ENCODE measurements around the gene TEDDM1. TPM values are rescaled to one million over a fixed set of nuclear protein-coding genes. Genes with fewer than 3 reads are reported as not detected.

TEDDM1 gene
- total RNA-seq, 2 donors from 2014 or later, result not detected

GRCh38 chr1:182426442-182427430 lies 26.3 kb upstream of the TEDDM1 start:
- Mint-ChIP-seq H3K4me3 (no peak overlapping the region), H3K36me3 (ENCODE audit: insufficient read depth in 2 of 2) (no peaks in the 10 kb centered on the region), H3K9me3 (no peaks in the 10 kb centered on the region), H3K27ac (no peak overlapping the region), H3K27me3 (ENCODE audit: low read depth) (peaks cover 6% of the 10 kb centered on the region), H3K4me1 (ENCODE audit: low read depth) (peaks cover 36% of the 10 kb centered on the region)
- DNase-seq (no peak), ATAC-seq (replicated peaks in 1 of 2) (no peak)

GRCh38 chr1:182415789-182416188 lies 15.3 kb upstream of the TEDDM1 start:
- DNase-seq, result no peak
- Mint-ChIP-seq H3K27me3 (ENCODE audit: low read depth) (peaks cover 24% of the 10 kb centered on the region), H3K9me3 (no peaks in the 10 kb centered on the region), H3K36me3 (ENCODE audit: insufficient read depth in 2 of 2) (no peaks in the 10 kb centered on the region), H3K4me3 (no peak overlapping the region), H3K4me1 (ENCODE audit: low read depth) (no peaks in the 10 kb centered on the region), H3K27ac (no peak overlapping the region)
- ATAC-seq (replicated peaks in 1 of 2), result peak; percentile 57 to 63

- Mint-ChIP-seq H3K27me3 (ENCODE audit: low read depth) (peaks cover 37% of the 10 kb centered on the region), H3K9me3 (no peaks in the 10 kb centered on the region), H3K4me3 (no peak overlapping the region), H3K27ac (no peak overlapping the region), H3K36me3 (ENCODE audit: insufficient read depth in 2 of 2) (no peaks in the 10 kb centered on the region), H3K4me1 (ENCODE audit: low read depth) (no peaks in the 10 kb centered on the region)
- ATAC-seq (replicated peaks in 1 of 2) (no peak), DNase-seq (no peak)
Observed at GRCh38 chr1:182413969-182414368, 13.5 kb upstream of the TEDDM1 start.

- Mint-ChIP-seq H3K27me3 (ENCODE audit: low read depth) (peaks cover 41% of the 10 kb centered on the region), H3K4me1 (ENCODE audit: low read depth) (no peaks in the 10 kb centered on the region), H3K27ac (no peak overlapping the region), H3K4me3 (no peak overlapping the region), H3K36me3 (ENCODE audit: insufficient read depth in 2 of 2) (no peaks in the 10 kb centered on the region), H3K9me3 (no peaks in the 10 kb centered on the region)
- DNase-seq (no peak), ATAC-seq (replicated peaks in 1 of 2) (no peak)
Observed at GRCh38 chr1:182413486-182413885, 13.0 kb upstream of the TEDDM1 start.

- Mint-ChIP-seq H3K36me3 (ENCODE audit: insufficient read depth in 2 of 2) (peaks cover 0 to 2% of the 10 kb centered on the region in 2 donors), H3K4me3 (no peak overlapping the region), H3K9me3 (peaks cover under 1 to 2% of the 10 kb centered on the region in 2 donors), H3K4me1 (ENCODE audit: low read depth) (no peaks in the 10 kb centered on the region), H3K27ac (no peak overlapping the region), H3K27me3 (ENCODE audit: low read depth) (peaks cover 45% of the 10 kb centered on the region)
- ATAC-seq (replicated peaks in 1 of 2) (no peak), DNase-seq (no peak)
Observed at GRCh38 chr1:182410620-182411273, 10.3 kb upstream of the TEDDM1 start.

GRCh38 chr1:182410138-182410537 lies 9.7 kb upstream of the TEDDM1 start:
- no peak for ATAC-seq (replicated peaks in 1 of 2)
- no peak overlapping the region for H3K4me3 Mint-ChIP-seq

DNA sequence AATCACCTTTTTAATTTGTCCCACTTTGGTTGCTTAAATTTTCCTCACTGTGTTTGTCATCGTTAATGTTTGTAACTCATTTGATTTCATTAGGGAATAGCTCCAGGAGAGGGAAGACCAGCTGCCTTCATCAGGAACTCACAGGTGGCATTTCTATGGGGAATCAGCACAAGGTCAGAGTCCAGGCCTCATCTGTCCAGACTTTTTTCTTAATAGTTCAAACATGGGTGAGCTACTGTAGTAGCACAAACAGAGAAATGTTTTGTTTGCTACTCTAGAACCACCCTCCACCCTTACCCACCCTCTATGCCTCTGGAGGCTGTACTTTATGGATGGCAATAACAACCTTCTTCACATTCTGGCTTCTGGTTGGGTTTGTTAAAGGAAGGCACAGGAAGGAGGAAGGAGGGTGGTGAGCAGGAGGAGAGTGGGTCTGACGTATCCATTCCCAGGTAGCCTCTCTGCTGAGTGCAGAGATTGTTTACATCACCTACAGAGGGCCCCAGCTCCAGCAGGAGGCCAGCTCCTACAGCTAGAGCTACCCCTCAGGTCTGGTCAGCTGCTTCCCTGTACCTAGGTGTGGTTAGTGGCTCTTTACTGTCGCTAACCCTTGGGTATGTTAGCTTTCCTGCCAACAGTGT lies 8.1 kb upstream of the TEDDM1 start:
- Mint-ChIP-seq H3K4me1 (ENCODE audit: low read depth) (no peaks in the 10 kb centered on the region), H3K27me3 (ENCODE audit: low read depth) (peaks cover 26% of the 10 kb centered on the region), H3K27ac (no peak overlapping the region), H3K9me3 (peaks cover 4 to 7% of the 10 kb centered on the region in 2 donors), H3K36me3 (ENCODE audit: insufficient read depth in 2 of 2) (peaks cover 2 to 3% of the 10 kb centered on the region in 2 donors), H3K4me3 (no peak overlapping the region)
- ATAC-seq (replicated peaks in 1 of 2) (no peak), DNase-seq (no peak)

More at GRCh38 chr1:182410138-182410537, 9.7 kb upstream of the TEDDM1 start:
- Mint-ChIP-seq H3K9me3 (peaks cover 4 to 7% of the 10 kb centered on the region in 2 donors), H3K27me3 (ENCODE audit: low read depth) (peaks cover 40% of the 10 kb centered on the region), H3K27ac (no peak overlapping the region), H3K4me1 (ENCODE audit: low read depth) (no peaks in the 10 kb centered on the region), H3K36me3 (ENCODE audit: insufficient read depth in 2 of 2) (peaks cover 2 to 3% of the 10 kb centered on the region in 2 donors)
- DNase-seq, result no peak

DNA sequence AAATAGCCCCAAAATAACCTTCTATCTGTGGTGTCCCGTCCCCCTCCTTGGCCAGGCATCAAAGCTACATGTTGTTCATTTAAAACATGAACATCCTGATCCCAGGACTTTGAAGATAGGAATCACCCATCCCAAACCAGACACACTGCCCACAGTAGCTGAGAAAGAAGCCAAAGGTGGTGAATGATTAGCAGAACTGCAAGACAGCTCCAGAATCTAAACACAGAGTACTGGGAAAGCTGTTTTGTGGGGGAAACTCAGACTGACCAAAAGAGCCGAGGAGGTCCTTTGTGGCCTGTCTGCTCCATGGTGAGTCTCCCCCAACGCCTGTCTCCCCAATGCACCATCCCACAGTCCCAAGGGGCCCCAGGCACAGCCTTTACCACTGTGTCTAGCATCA lies 7.3 kb upstream of the TEDDM1 start:
- peaks cover 29% of the 10 kb centered on the region for H3K27me3 Mint-ChIP-seq (ENCODE audit: low read depth)
- H3K36me3 Mint-ChIP-seq (ENCODE audit: insufficient read depth in 2 of 2), result peaks cover 2 to 3% of the 10 kb centered on the region in 2 donors
- H3K4me3 Mint-ChIP-seq, result no peak overlapping the region
- no peak overlapping the region for H3K27ac Mint-ChIP-seq
- ATAC-seq (replicated peaks in 1 of 2) (no peak), DNase-seq (no peak)
- H3K9me3 Mint-ChIP-seq, result peaks cover 4 to 7% of the 10 kb centered on the region in 2 donors
- no peaks in the 10 kb centered on the region for H3K4me1 Mint-ChIP-seq (ENCODE audit: low read depth)

GRCh38 chr1:182406012-182406411 lies 5.5 kb upstream of the TEDDM1 start:
- H3K4me1 Mint-ChIP-seq (ENCODE audit: low read depth), result no peaks in the 10 kb centered on the region
- no peak overlapping the region for H3K27ac Mint-ChIP-seq
- peaks cover 4 to 7% of the 10 kb centered on the region in 2 donors for H3K9me3 Mint-ChIP-seq
- DNase-seq (no peak), ATAC-seq (replicated peaks in 1 of 2) (no peak)
- peaks cover 2 to 3% of the 10 kb centered on the region in 2 donors for H3K36me3 Mint-ChIP-seq (ENCODE audit: insufficient read depth in 2 of 2)
- H3K27me3 Mint-ChIP-seq (ENCODE audit: low read depth), result peaks cover 29% of the 10 kb centered on the region
- no peak overlapping the region for H3K4me3 Mint-ChIP-seq

GRCh38 chr1:182405578-182405977 lies 5.1 kb upstream of the TEDDM1 start:
- Mint-ChIP-seq H3K4me1 (ENCODE audit: low read depth) (no peaks in the 10 kb centered on the region), H3K4me3 (no peak overlapping the region), H3K27ac (no peak overlapping the region), H3K9me3 (peaks cover 4 to 7% of the 10 kb centered on the region in 2 donors), H3K27me3 (ENCODE audit: low read depth) (peaks cover 29% of the 10 kb centered on the region), H3K36me3 (ENCODE audit: insufficient read depth in 2 of 2) (peaks cover 2 to 3% of the 10 kb centered on the region in 2 donors)
- no peak for DNase-seq
- ATAC-seq (replicated peaks in 1 of 2), result no peak

DNA sequence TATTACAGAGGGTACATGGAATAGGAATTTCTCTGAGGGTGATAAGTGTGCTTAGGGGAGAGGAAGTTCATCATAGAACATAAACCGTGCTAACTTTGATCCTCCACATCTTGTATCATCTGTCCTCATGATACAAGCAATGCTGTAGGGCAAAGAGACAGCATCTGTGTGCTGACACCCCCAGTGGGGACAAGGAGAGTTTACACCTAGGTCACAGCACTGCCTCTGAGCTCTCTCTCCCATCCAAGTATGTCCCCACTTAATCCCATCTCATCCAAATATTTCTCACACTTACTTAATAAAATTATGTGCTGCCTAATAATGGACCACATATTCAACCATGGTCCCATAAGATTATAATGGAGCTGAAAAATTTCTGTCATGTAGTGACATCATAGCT lies 4.3 kb upstream of the TEDDM1 start:
- Mint-ChIP-seq H3K4me1 (ENCODE audit: low read depth) (no peaks in the 10 kb centered on the region), H3K9me3 (peaks cover 4 to 7% of the 10 kb centered on the region in 2 donors), H3K27me3 (ENCODE audit: low read depth) (peaks cover 25% of the 10 kb centered on the region), H3K36me3 (ENCODE audit: insufficient read depth in 2 of 2) (peaks cover 2 to 3% of the 10 kb centered on the region in 2 donors), H3K27ac (no peak overlapping the region), H3K4me3 (no peak overlapping the region)
- ATAC-seq (replicated peaks in 1 of 2) (no peak), DNase-seq (no peak)

DNA sequence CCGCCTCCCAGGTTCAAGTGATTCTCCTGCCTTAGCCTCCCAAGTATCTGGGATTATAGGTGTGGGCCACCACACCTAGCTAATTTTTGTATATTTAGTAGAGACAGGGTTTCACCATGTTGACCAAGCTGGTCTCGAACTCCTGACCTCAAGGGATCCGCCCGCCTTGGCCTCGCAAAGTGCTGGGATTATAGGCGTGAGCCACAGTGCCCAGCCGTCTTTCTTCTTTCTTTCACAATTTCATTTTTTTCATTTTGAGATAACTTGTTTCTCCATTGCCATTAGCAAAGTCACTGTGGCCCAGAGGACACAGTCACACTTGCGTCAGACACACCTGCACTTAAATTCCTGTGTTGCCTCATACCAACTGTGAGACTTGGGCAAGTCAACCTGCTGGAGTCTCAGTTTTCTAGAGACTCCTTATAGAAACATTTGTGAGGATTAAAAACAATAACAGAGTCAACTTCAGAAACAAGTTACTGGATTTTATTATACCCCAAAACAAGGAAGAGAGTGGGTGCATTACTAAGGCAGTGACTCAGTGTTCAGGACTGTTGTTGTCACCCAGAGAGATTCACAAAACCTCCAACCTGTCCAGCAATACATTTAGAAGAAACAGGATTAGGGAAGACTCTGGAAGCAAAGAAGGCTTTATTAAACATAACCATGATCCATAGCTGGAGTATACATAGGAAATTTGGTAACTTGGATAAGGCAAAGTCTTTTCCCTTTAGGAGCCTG lies 2.6 kb downstream of the TEDDM1 start:
- no peaks in the 10 kb centered on the region for H3K9me3 Mint-ChIP-seq
- no peak overlapping the region for H3K27ac Mint-ChIP-seq
- H3K27me3 Mint-ChIP-seq (ENCODE audit: low read depth), result peaks cover 9% of the 10 kb centered on the region
- DNase-seq (no peak), ATAC-seq (replicated peaks in 1 of 2) (no peak)
- H3K36me3 Mint-ChIP-seq (ENCODE audit: insufficient read depth in 2 of 2), result no peaks in the 10 kb centered on the region
- H3K4me1 Mint-ChIP-seq (ENCODE audit: low read depth), result peaks cover 3% of the 10 kb centered on the region
- H3K4me3 Mint-ChIP-seq, result no peak overlapping the region
